A204.1 (cell line): ENCODE data around the gene CSNK1G2.

Experiments used
- FAIRE-seq: peaks from 2 replicates; lab custom pipeline; 2012; peaks lifted over from hg19 to GRCh38; lab: Jason Lieb, UNC

CSNK1G2 gene

GRCh38 chr19:1944088-1944915, 3.3 kb downstream of the CSNK1G2 start:
- FAIRE-seq, result no peak

- FAIRE-seq, result no peak
These were observed 4.1 kb downstream of the CSNK1G2 start for GRCh38 chr19:1944916-1945561.

GRCh38 chr19:1945899-1946298, 4.9 kb downstream of the CSNK1G2 start:
- FAIRE-seq, result no peak

GRCh38 chr19:1947651-1948209, 6.8 kb downstream of the CSNK1G2 start:
- FAIRE-seq, result no peak

GRCh38 chr19:1949304-1950101, 8.5 kb downstream of the CSNK1G2 start:
- no peak for FAIRE-seq

- FAIRE-seq, result no peak
These were observed 9.7 kb downstream of the CSNK1G2 start for GRCh38 chr19:1950640-1951039.

- FAIRE-seq, result no peak
These were observed 11.7 kb downstream of the CSNK1G2 start for GRCh38 chr19:1952635-1953034.

GRCh38 chr19:1953037-1953436, 12.1 kb downstream of the CSNK1G2 start:
- no peak for FAIRE-seq

GRCh38 chr19:1953441-1954094, 12.6 kb downstream of the CSNK1G2 start:
- no peak for FAIRE-seq

- no peak for FAIRE-seq
These were observed 13.6 kb downstream of the CSNK1G2 start for GRCh38 chr19:1954532-1954933.

GRCh38 chr19:1955171-1956121, 14.5 kb downstream of the CSNK1G2 start:
- no peak for FAIRE-seq

- no peak for FAIRE-seq
These were observed 15.1 kb downstream of the CSNK1G2 start for GRCh38 chr19:1956122-1956494.

GRCh38 chr19:1956868-1957492, 16.0 kb downstream of the CSNK1G2 start:
- FAIRE-seq, result no peak

- no peak for FAIRE-seq
These were observed 16.7 kb downstream of the CSNK1G2 start for GRCh38 chr19:1957562-1958248.

GRCh38 chr19:1959928-1960589, 19.1 kb downstream of the CSNK1G2 start:
- no peak for FAIRE-seq

GRCh38 chr19:1961000-1961883, 20.3 kb downstream of the CSNK1G2 start:
- FAIRE-seq, result no peak

- FAIRE-seq, result no peak
These were observed 21.7 kb downstream of the CSNK1G2 start for GRCh38 chr19:1962674-1963073.

- no peak for FAIRE-seq
These were observed 26.2 kb downstream of the CSNK1G2 start for GRCh38 chr19:1967087-1967608.
